ACC112 (cell line): Measurements from ENCODE around the gene TBC1D22A.

Experiments
- H2AFZ ChIP-seq: fragments of 200-600 bp; sonication (generic); one replicate; pipeline ENCODE4 v1.6.0; 2017; ENCODE audit warnings: antibody characterized with exemption, low read length; ENCODE audit not compliant: unreplicated experiment
- H3K27ac ChIP-seq: fragments of 200-600 bp; sonication (generic); 2 replicates; pipeline ENCODE4 v1.5.1; 2014; ENCODE audit warnings: low read depth, mild to moderate bottlenecking, antibody characterized with exemption, low read length, moderate library complexity
- H3K27me3 ChIP-seq: fragments of 200-600 bp; sonication (generic); 2 replicates; pipeline ENCODE4 v1.6.1; 2014; ENCODE audit warnings: mild to moderate bottlenecking, antibody characterized with exemption, low read length, moderate library complexity, mixed read lengths; ENCODE audit not compliant: insufficient read depth
- H3K36me3 ChIP-seq: fragments of 200-600 bp; sonication (generic); 2 replicates; pipeline ENCODE4 v1.6.1; 2016; ENCODE audit warnings: mild to moderate bottlenecking, antibody characterized with exemption, low read length, moderate library complexity, mixed read lengths; ENCODE audit not compliant: insufficient read depth
- H3K4me1 ChIP-seq: fragments of 200-600 bp; sonication (generic); one replicate; pipeline ENCODE4 v1.6.1; 2016; ENCODE audit warnings: low read length, mixed read lengths; ENCODE audit not compliant: insufficient read depth, unreplicated experiment, control insufficient read depth
- H3K4me3 ChIP-seq: fragments of 200-600 bp; sonication (generic); 2 replicates; pipeline ENCODE4 v1.5.1; 2014; ENCODE audit warnings: mild to moderate bottlenecking, low read depth, low read length
- H3K79me2 ChIP-seq: fragments of 200-600 bp; sonication (generic); one replicate; pipeline ENCODE4 v1.6.0; 2016; ENCODE audit warnings: low read length; ENCODE audit not compliant: control insufficient read depth, unreplicated experiment, insufficient read depth

The TBC1D22A gene

GRCh38 chr22:46844606-46845210 lies 82.3 kb downstream of the TBC1D22A start:
- no peak overlapping the region for H2AFZ ChIP-seq
- H3K27ac ChIP-seq: no peak overlapping the region
- H3K27me3 ChIP-seq: no peaks in the 10 kb centered on the region
- peaks cover 5% of the 10 kb centered on the region for H3K79me2 ChIP-seq
- peaks cover 8% of the 10 kb centered on the region for H3K4me1 ChIP-seq
- peak overlapping the region; percentile 72 for H3K4me3 ChIP-seq
- no peaks in the 10 kb centered on the region for H3K36me3 ChIP-seq

GRCh38 chr22:46845296-46846149 lies 83.1 kb downstream of the TBC1D22A start:
- Histone ChIP-seq H3K4me1 (peaks cover 8% of the 10 kb centered on the region), H3K79me2 (peaks cover 5% of the 10 kb centered on the region), H3K36me3 (no peaks in the 10 kb centered on the region), H3K27me3 (no peaks in the 10 kb centered on the region), H3K4me3 (peak overlapping the region; percentile 72), H2AFZ (no peak overlapping the region), H3K27ac (no peak overlapping the region)

DNA sequence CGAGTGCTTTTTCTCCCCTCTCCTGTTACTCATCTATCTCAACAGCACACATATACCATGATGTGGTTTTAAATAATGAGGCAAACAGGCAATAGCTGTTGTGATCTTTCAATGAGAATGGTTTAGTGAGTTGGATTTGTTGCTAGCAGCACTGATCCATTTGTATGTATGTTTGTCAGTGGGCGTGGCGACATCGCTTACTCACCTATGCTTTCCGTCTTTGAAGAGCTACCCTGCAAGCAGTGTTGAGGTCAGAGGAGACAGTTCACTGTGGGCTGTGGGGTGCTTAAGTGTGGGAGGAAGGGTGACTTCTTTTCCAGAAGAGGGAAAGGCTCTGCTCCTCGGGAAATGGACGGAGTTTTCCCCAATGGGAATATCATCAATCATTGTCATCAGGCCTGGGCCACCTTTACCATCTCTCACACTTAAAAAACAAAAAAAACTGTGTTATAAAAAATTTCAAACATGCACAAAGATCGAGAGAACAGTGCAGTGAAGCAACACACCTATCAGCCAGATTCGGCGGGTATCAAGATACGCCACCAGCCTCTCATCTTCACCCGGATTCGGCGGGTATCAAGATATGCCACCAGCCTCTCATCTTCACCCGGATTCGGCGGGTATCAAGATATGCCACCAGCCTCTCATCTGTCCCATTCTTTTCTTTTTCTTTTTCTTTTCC lies 83.8 kb downstream of the TBC1D22A start:
- no peak overlapping the region for H3K27ac ChIP-seq
- no peak overlapping the region for H2AFZ ChIP-seq
- no peaks in the 10 kb centered on the region for H3K27me3 ChIP-seq
- H3K79me2 ChIP-seq: peaks cover 5% of the 10 kb centered on the region
- peak overlapping the region; percentile 72; the same call in 1 of the 2 replicates for H3K4me3 ChIP-seq
- peaks cover 8% of the 10 kb centered on the region for H3K4me1 ChIP-seq
- H3K36me3 ChIP-seq: no peaks in the 10 kb centered on the region

DNA sequence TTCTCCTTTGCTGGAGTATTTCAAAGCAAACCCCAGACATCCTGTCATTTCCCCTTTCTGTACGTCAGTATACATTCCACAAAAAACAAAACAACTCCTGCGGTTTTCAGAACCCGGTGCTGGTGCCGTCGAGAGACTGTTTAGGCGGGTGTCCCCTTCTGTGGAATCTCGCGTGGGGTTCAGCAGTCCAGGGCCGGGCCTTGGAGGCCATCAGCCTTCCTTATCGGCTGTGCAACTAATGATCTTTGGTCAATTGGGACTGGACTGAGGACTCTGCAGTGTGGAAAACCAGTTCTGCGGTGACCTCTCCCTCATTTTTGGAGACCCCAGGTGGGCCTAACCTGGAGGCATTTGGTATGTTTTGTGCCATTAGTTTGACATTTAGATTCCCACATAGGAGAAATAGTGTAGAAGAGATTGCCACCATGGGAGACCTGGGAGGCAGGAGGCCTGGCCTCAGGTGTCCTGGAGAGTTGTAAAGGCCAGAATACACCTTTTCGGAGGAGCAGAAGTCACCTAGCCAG lies 84.4 kb downstream of the TBC1D22A start:
- Histone ChIP-seq H3K36me3 (no peaks in the 10 kb centered on the region), H3K27ac (no peak overlapping the region), H3K79me2 (peaks cover 5% of the 10 kb centered on the region), H3K4me1 (peaks cover 8% of the 10 kb centered on the region), H3K27me3 (no peaks in the 10 kb centered on the region), H3K4me3 (no peak overlapping the region), H2AFZ (no peak overlapping the region)

- Histone ChIP-seq H2AFZ (no peak overlapping the region), H3K27me3 (no peaks in the 10 kb centered on the region), H3K79me2 (peaks cover 5% of the 10 kb centered on the region), H3K36me3 (no peaks in the 10 kb centered on the region), H3K27ac (no peak overlapping the region), H3K4me3 (no peak overlapping the region), H3K4me1 (peaks cover 8% of the 10 kb centered on the region)
Measured at GRCh38 chr22:46848197-46848596, 85.7 kb downstream of the TBC1D22A start.

DNA sequence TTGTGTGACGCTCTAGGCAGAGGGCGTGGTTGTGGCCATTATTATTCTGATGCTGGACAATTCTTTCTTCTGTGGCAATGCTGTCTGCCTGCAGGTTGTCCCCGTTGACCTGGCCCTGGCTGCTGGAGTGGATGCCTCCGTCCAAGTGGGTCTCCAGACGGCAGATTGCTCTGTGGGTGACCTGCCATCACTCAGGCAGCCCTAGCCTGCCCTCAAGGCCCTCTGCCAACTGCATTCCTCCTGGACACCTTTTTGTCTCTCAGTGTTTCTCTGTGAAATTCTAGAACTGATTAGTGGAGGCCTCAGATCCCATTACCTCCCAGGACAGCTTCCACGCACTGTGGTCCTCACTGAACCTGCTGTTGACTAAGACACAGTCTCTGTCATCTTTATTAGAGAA lies 86.7 kb downstream of the TBC1D22A start:
- no peaks in the 10 kb centered on the region for H3K36me3 ChIP-seq
- peaks cover 5% of the 10 kb centered on the region for H3K79me2 ChIP-seq
- H2AFZ ChIP-seq: no peak overlapping the region
- H3K27ac ChIP-seq: no peak overlapping the region
- peaks cover 8% of the 10 kb centered on the region for H3K4me1 ChIP-seq
- H3K4me3 ChIP-seq: no peak overlapping the region
- H3K27me3 ChIP-seq: no peaks in the 10 kb centered on the region

DNA sequence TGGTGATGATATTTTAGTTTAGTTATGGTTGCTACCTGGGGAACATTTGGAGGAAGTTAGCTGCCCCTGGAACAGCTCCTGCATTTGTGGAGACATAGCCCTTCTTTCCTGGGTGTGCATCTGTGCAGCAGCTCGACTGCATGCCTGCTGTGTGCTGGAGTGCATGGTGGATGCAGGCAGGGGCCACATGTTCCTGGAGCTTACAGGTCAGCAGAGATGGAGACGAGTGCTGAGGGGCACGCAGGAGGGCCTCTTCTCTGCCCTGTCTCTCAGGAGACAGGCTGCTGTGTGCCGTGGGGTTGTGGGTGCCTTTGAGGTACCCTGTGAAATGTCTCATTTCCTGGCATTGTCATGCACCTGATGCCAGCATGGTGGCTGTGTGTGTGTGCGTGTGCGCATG lies 87.5 kb downstream of the TBC1D22A start:
- H3K36me3 ChIP-seq: no peaks in the 10 kb centered on the region
- no peaks in the 10 kb centered on the region for H3K27me3 ChIP-seq
- no peak overlapping the region for H3K4me3 ChIP-seq
- no peak overlapping the region for H3K27ac ChIP-seq
- H3K79me2 ChIP-seq: no peaks in the 10 kb centered on the region
- H3K4me1 ChIP-seq: peaks cover 8% of the 10 kb centered on the region
- no peak overlapping the region for H2AFZ ChIP-seq

DNA sequence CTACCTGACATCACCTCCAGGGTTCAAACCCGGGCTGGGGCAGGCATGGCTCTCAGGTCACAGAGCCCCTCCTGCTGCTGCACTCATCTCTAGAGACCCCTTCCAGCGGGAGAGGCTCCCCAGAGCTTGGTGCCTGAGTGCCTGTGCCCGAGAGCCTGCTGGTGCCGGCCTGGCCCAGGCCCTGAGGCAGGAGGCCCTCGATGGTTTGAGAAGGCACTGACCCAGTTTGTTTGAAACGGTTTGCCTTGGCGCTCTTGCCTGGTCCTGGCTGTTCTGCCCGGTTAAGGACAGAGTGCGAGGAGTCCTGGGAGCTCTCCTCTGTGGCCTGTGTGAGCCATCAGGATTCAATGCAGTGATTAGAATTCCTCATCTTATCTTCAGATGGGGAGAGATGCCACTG lies 88.9 kb downstream of the TBC1D22A start:
- Histone ChIP-seq H3K4me3 (no peak overlapping the region), H2AFZ (no peak overlapping the region), H3K4me1 (peaks cover under 1% of the 10 kb centered on the region), H3K36me3 (no peaks in the 10 kb centered on the region), H3K27me3 (no peaks in the 10 kb centered on the region), H3K27ac (no peak overlapping the region), H3K79me2 (no peaks in the 10 kb centered on the region)

GRCh38 chr22:46851941-46852340 lies 89.5 kb downstream of the TBC1D22A start:
- H3K79me2 ChIP-seq: no peaks in the 10 kb centered on the region

GRCh38 chr22:46852771-46853170 lies 90.3 kb downstream of the TBC1D22A start:
- no peaks in the 10 kb centered on the region for H3K36me3 ChIP-seq
- H3K79me2 ChIP-seq: no peaks in the 10 kb centered on the region
- H3K27ac ChIP-seq: no peak overlapping the region
- no peak overlapping the region for H3K4me3 ChIP-seq
- H3K27me3 ChIP-seq: no peaks in the 10 kb centered on the region
- H2AFZ ChIP-seq: no peak overlapping the region
- no peaks in the 10 kb centered on the region for H3K4me1 ChIP-seq

More at GRCh38 chr22:46851941-46852340, 89.5 kb downstream of the TBC1D22A start:
- Histone ChIP-seq H3K36me3 (no peaks in the 10 kb centered on the region), H3K4me1 (no peaks in the 10 kb centered on the region), H3K4me3 (no peak overlapping the region), H3K27me3 (no peaks in the 10 kb centered on the region), H3K27ac (no peak overlapping the region), H2AFZ (no peak overlapping the region)
